ENCODE data around the gene ZNF101. TPM values are rescaled to one million over a fixed set of nuclear protein-coding genes. Genes with fewer than 3 reads are reported as not detected.
"Not testable (repeated sequence)": the region's sequence is repeated elsewhere in the genome, so short reads cannot be mapped to it uniquely, and the experiment has no call there.

The ZNF101 gene
- total RNA-seq, 2 donors from 2014 or later: 5.3 to 6.7 TPM

DNA sequence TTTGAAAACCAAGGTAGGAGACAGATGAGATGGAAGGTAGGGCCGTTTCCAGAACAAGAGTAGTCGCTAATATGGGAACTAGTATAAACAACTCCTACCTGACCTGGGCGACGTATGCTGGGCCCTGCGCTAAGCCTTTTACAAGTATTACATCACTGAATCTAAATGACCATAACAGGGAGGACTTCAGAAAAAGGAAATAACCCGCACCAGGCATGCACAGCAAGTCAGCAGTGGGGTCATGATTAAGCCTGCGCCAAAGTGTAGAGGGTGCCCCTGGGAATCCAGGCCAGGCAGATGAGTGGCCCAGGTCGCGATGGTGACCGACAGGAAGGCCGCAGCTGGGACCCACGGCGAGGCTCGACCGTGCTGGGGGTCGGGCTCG, 5.8 kb upstream of the ZNF101 start:
- 3 to 6% methylated on average over 13 to 17 of the region's 17 CpGs for WGBS, 2 donors
- TF ChIP-seq POLR2A (IDR thresholded peaks at IDR 0.05): no peak
- intact Hi-C loops (cut with DNase I): no loop called here

DNA sequence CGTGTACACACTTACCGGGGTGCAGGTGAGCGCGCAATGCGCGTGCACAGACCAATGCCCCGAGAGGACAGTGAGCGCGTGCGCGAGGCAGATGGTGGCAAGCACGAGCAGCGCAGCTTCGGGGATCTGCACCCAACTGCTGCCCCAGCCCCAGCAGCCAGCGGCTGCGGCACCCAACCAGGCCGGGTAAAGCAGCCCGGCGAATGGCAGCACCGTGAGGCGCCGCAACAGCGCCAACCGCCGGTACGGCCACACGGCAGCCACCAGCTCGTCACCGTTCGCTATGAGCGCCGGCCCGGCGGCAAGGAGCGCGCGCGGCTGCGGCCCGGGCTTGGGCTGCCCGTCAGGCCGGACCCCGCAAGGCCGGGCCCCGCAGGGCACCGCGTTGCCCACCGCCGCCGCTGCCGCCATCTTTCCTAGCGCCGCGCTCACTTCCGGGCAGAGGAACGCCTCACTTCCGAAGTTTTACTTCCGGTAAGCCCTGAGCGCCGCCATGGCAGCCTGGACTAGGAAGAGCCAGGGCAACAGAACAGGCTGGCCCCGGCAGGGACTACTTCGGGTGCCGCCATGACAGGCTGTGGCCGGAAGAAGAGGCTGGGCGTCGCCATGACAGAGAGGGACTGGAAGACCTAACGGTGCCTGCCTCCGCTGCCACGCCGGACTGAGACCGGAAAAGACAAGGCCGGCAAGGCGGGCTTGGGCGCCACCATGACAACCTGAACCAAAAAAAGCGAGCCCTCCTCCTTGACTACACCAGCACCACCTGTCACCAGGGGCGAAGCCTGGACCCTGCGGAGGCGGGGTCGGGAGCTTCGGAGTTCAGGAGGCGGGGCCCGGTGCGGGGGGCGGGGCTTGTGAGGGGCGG, 5.2 kb upstream of the ZNF101 start, which contains the start of gene ATP13A1:
Gene ATP13A1 (minus strand): TSS at position 421 of the 865 bp plus-strand sequence. CDS start 10 bp downstream, at position 411.
- Histone ChIP-seq H3K4me3 (peak within 1 kb of the TSS; percentile 50 to 98), H3K36me3 (replicated peaks in 1 of 2; ENCODE audit: insufficient read depth in 1 of 2, low read depth in 2 of 2) (peaks cover 2 to 4% of the 10 kb centered on the region in 2 donors), H3K27ac (peak within 1 kb of the TSS; percentile 87 to 97 (median 94)), H3K4me1 (peaks cover 23% of the 10 kb centered on the region), H3K27me3 (no peaks in the 10 kb centered on the region), H3K9me3 (no peaks in the 10 kb centered on the region)
- WGBS, 2 donors: 0% methylated on average over 2 to 58 of the region's 85 CpGs
- TF ChIP-seq, protein P1, sequence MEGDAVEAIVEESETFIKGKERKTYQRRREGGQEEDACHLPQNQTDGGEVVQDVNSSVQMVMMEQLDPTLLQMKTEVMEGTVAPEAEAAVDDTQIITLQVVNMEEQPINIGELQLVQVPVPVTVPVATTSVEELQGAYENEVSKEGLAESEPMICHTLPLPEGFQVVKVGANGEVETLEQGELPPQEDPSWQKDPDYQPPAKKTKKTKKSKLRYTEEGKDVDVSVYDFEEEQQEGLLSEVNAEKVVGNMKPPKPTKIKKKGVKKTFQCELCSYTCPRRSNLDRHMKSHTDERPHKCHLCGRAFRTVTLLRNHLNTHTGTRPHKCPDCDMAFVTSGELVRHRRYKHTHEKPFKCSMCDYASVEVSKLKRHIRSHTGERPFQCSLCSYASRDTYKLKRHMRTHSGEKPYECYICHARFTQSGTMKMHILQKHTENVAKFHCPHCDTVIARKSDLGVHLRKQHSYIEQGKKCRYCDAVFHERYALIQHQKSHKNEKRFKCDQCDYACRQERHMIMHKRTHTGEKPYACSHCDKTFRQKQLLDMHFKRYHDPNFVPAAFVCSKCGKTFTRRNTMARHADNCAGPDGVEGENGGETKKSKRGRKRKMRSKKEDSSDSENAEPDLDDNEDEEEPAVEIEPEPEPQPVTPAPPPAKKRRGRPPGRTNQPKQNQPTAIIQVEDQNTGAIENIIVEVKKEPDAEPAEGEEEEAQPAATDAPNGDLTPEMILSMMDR (IDR thresholded peaks at IDR 0.05): peak in 3 of 7 experiments; percentile 7 to 41 (median 22)
- peak; percentile 50 to 84 (median 81) for TF ChIP-seq POLR2A (IDR thresholded peaks at IDR 0.05)
- intact Hi-C loops (cut with DNase I): no loop called here
- ATAC-seq (peak; percentile 94), DNase-seq (peak; percentile 96 to 98 (median 98))

More for the DNA sequence above, 5.8 kb upstream of the ZNF101 start:
- H3K27ac ChIP-seq: peak overlapping the region; percentile 87 to 97 (median 94)
- DNase-seq (no peak), ATAC-seq (no peak)
- H3K9me3 ChIP-seq: no peaks in the 10 kb centered on the region
- peaks cover 5 to 6% of the 10 kb centered on the region in 2 donors for H3K36me3 ChIP-seq (replicated peaks in 1 of 2; ENCODE audit: insufficient read depth in 1 of 2, low read depth in 2 of 2)
- no peaks in the 10 kb centered on the region for H3K27me3 ChIP-seq
- H3K4me1 ChIP-seq: peaks cover 19% of the 10 kb centered on the region
- H3K4me3 ChIP-seq: peak overlapping the region; percentile 50 to 98

DNA sequence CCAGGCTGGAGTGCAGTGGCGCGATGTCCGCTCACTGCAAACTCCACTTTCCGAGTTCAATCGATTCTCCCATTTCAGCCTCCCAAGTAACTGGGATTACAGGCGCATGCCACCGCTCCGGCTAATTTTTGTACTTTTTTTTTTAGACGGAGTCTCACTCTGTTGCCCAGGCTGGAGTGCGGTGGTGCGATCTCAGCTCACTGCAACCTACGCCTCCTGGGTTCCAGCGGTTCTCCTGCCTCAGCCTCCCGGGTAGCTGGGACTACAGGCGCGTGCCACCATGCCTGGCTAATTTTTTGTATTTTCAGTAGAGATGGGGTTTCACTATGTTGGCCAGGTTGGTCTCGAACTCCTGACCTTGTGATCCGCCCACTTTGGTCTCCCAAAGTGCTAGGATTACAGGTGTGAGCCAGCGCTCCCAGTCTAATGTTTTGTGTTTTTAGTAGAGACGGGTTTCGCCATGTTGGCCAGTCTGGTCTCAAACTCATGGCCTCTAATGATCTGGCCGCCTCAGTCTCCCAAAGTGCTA, 3.2 kb upstream of the ZNF101 start:
- not testable (repeated sequence) for H3K9me3 ChIP-seq
- WGBS, 2 donors: 94 to 95% methylated on average over 22 of the region's 22 CpGs

DNA sequence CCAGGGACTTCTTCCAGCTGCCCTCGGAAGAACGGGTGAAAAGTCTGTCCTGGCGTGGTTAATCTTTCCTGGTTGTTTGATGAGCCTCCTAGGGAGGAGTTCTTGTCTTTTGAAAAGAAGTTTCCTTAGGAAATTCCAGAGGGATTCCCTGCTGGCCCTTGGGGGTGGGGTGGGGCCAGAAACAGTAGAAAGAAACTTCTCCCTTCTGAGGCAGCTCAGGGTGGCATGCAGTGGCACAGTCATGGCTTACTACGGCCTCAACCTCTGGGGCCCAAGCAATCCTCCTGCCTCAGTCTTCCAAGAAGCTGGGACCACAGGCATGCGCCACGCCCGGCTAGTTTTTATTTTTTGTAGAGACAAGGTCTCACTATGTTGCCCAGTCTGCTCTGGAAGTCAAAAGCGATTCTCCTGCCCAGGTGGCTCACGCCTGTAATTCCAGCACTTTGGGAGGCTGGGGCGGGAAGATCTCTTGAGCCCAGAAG, 1.5 kb downstream of the ZNF101 start:
- TF ChIP-seq, protein P1 (IDR thresholded peaks at IDR 0.05): no peak
- TF ChIP-seq POLR2A (IDR thresholded peaks at IDR 0.05): no peak
- H3K4me3 ChIP-seq: no peak overlapping the region
- no peaks in the 10 kb centered on the region for H3K36me3 ChIP-seq (replicated peaks in 1 of 2; ENCODE audit: insufficient read depth in 1 of 2, low read depth in 2 of 2)
- no peaks in the 10 kb centered on the region for H3K27me3 ChIP-seq
- ATAC-seq: no peak
- no peak for DNase-seq
- peaks cover 23% of the 10 kb centered on the region for H3K4me1 ChIP-seq
- no peaks in the 10 kb centered on the region for H3K9me3 ChIP-seq
- no peak overlapping the region for H3K27ac ChIP-seq
- intact Hi-C loops (cut with DNase I): no loop called here
- WGBS, 2 donors: 72 to 78% methylated on average over 10 of the region's 10 CpGs

More for the DNA sequence above, 3.2 kb upstream of the ZNF101 start:
- H3K27me3 ChIP-seq; ATAC-seq; H3K36me3 ChIP-seq (replicated peaks in 1 of 2; ENCODE audit: insufficient read depth in 1 of 2, low read depth in 2 of 2); DNase-seq; intact Hi-C loops (cut with DNase I); H3K27ac ChIP-seq; H3K4me3 ChIP-seq: not testable (repeated sequence)
- peaks cover 35% of the 10 kb centered on the region for H3K4me1 ChIP-seq

DNA sequence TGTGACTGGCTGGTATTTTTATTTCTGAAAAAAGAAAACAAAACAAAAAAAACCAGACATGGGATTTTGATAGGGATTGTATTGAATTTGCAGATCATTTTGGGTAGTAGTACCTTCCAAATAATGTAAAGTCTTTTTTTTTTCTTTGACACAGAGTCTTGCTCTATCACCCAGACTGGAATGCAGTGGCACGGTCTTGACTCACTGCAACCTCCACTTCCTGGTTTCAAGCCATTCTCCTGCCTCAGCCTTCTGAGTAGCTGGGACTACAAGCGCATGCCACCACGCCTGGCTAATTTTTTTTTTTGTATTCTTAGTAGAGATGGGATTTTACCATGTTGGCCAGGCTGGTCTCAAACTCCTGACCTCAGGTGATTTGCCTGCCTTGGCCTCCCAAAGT, 4.2 kb downstream of the ZNF101 start:
- H3K4me1 ChIP-seq: peaks cover 23% of the 10 kb centered on the region
- ATAC-seq: no peak
- no peak for DNase-seq
- no peaks in the 10 kb centered on the region for H3K27me3 ChIP-seq
- intact Hi-C loops (cut with DNase I): no loop called here
- no peak overlapping the region for H3K4me3 ChIP-seq
- no peak for TF ChIP-seq POLR2A (IDR thresholded peaks at IDR 0.05)
- TF ChIP-seq, protein P1 (IDR thresholded peaks at IDR 0.05): no peak
- H3K9me3 ChIP-seq: no peaks in the 10 kb centered on the region
- H3K36me3 ChIP-seq (replicated peaks in 1 of 2; ENCODE audit: insufficient read depth in 1 of 2, low read depth in 2 of 2): no peaks in the 10 kb centered on the region
- no peak overlapping the region for H3K27ac ChIP-seq
- WGBS, 2 donors: 92 to 98% methylated on average over 3 of the region's 3 CpGs
